HUES48 (cell line): ENCODE measurements around the gene PID1.

ENCODE experiments used
- H3K27ac ChIP-seq: one replicate; pipeline ENCODE4 v1.7.0; 2013; ENCODE audit warnings: low read depth, low read length, inconsistent platforms
- H3K27me3 ChIP-seq: 2 replicates; pipeline ENCODE4 v1.6.1; 2013; ENCODE audit warnings: mild to moderate bottlenecking, low read length; ENCODE audit not compliant: control insufficient read depth, insufficient read depth
- H3K36me3 ChIP-seq: 2 replicates; pipeline ENCODE4 v1.6.1; 2013; ENCODE audit warnings: low read length; ENCODE audit not compliant: control insufficient read depth, insufficient read depth
- H3K4me1 ChIP-seq: 2 replicates; pipeline ENCODE4 v1.6.1; 2013; ENCODE audit warnings: mild to moderate bottlenecking, low read length; ENCODE audit not compliant: control insufficient read depth, insufficient read depth
- H3K4me3 ChIP-seq: 2 replicates; pipeline ENCODE4 v1.5.1; 2013; ENCODE audit warnings: mild to moderate bottlenecking, low read depth, low read length
- H3K9ac ChIP-seq: 2 replicates; pipeline ENCODE4 v1.6.1; 2013; ENCODE audit warnings: mild to moderate bottlenecking, low read depth, low read length, moderate library complexity
- H3K9me3 ChIP-seq: 2 replicates; pipeline ENCODE4 v1.6.1; 2013; ENCODE audit warnings: low read length; ENCODE audit not compliant: control insufficient read depth, insufficient read depth

The PID1 gene

DNA sequence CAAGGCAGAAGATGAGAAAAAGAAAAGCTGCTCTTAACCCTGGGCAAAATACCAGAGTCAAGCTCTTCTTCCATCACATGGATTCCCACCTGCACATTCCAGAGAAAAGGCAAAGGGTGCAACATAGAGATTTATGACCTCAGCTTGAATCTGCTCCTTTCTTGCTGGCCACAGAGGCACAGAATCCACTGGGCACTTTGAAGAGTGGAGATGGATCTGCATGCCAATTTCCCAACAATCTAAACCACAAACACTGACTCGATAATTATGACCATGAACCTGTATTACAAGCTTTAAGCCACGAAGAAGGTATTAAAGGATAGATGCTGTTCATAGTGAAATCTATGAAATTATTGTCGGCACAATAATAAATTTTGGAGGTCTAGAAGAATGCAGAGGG is 237.3 kb downstream of the PID1 start:
- Histone ChIP-seq H3K4me1 (no peaks in the 10 kb centered on the region), H3K36me3 (no peaks in the 10 kb centered on the region), H3K27ac (no peak overlapping the region), H3K27me3 (no peaks in the 10 kb centered on the region), H3K9me3 (no peaks in the 10 kb centered on the region), H3K9ac (no peak overlapping the region), H3K4me3 (no peak overlapping the region)

DNA sequence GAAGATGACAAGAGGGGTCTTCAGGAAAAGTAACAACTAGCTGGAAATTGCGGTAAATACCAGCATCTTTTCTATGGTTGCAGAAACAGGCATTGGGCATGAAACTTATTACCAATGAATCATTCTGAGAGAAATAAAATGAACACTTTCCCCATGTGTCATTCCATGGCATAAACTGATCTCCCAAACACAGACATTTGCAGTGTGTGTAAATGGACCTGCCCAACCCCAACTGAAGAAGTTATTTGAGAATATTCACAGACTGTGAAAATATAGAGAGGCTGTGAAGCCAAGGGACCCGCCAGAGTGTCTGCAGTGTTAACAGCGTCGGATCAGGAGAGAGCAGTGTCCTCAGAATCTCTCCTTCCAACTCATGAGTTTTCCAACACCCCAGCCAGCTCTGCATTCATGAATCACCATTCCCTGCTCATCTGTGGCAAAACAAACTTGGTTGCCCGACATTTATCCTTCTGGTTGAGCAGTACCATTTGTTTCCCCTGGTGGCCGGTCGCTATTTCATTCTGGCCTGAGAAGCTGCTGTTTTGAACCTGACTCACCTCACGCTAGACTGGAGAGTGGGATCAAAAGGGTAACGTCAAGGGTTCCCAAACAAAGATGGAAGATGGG is 238.4 kb downstream of the PID1 start:
- H3K9ac ChIP-seq = no peak overlapping the region
- no peak overlapping the region for H3K4me3 ChIP-seq
- H3K4me1 ChIP-seq = no peaks in the 10 kb centered on the region
- no peak overlapping the region for H3K27ac ChIP-seq
- no peaks in the 10 kb centered on the region for H3K27me3 ChIP-seq
- H3K36me3 ChIP-seq = no peaks in the 10 kb centered on the region
- H3K9me3 ChIP-seq = no peaks in the 10 kb centered on the region

DNA sequence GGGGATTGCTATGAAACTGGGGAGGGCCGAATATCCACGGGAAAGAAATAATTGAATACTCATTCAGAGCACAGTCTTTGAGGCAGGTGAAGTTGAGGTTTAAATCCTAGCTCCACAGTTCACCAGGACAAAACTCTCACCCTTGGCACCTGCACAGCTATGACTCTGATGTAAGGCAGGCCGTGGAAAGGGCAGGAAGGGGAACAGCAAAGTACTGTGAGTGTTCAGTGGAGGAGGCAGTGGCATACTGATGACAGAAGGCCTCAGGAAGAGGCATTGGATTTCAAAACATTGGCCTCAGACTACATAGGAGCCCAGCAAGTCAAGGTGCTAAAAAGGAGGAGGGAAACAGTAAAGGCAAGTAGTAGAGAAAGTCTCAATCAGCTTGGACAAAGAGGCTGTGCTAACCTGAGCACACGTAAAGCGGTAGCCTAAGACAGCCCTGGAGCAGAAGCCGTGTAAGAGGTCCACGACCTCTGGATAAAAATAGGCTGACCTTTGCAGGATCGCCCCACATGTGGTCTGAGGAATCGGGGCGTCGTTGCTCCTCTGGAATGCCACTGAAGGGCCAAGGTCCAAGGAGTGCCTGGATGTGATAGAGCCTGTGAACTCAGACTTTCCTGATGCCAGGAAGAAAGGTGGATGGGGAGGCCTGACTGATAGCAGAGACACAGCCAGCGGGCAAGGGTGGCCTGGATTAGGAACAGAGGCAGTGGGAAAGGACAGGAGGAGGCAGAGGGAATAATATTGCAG is 243.6 kb downstream of the PID1 start:
- Histone ChIP-seq H3K4me1 (no peaks in the 10 kb centered on the region), H3K36me3 (no peaks in the 10 kb centered on the region), H3K9me3 (no peaks in the 10 kb centered on the region), H3K27me3 (no peaks in the 10 kb centered on the region), H3K4me3 (no peak overlapping the region), H3K27ac (no peak overlapping the region), H3K9ac (no peak overlapping the region)

DNA sequence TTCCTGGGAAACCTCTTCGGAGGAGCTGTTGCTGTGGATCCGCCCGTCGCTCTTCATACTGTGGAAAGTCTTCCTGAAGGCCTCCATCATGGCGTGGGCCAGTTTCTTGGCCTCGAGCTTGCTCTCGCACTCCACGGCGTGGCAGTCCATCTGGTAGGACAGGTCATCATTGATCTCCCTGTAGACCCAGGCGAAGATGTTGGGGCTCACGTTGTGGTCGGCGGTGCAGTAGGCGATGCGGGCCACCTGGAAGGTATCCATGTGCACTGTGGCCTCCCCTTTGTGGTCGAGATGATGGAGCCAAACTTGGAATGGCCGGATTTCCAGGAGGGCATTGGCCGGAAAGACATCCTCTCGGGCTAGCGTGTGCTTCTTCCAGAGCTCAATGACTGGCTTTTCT is 245.4 kb downstream of the PID1 start:
- no peak overlapping the region for H3K9ac ChIP-seq
- H3K27me3 ChIP-seq = no peaks in the 10 kb centered on the region
- H3K4me3 ChIP-seq = no peak overlapping the region

DNA sequence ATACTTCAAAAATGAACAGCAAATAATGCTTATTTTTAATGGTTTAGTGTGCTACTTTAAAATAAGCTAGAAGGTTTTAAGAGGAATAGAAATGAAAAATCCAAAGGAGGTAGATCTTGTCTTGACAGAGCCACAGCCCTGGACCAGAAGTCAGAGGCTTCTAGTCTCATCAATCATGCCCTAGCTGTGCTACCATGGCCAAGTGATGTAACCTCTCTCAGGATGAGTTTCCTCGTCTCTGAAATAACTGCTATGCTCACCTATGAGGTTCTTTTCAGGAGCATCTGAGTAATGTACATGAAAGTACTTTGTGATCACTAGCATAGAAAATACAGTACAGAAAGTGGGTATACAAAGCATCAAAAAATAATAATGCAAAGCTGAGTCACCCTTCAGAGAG is 248.4 kb downstream of the PID1 start:
- H3K27ac ChIP-seq = no peak overlapping the region
- no peak overlapping the region for H3K9ac ChIP-seq
- no peaks in the 10 kb centered on the region for H3K4me1 ChIP-seq
- no peak overlapping the region for H3K4me3 ChIP-seq
- H3K27me3 ChIP-seq = no peaks in the 10 kb centered on the region
- H3K36me3 ChIP-seq = no peaks in the 10 kb centered on the region
- no peaks in the 10 kb centered on the region for H3K9me3 ChIP-seq

More for the DNA sequence above, 245.4 kb downstream of the PID1 start:
- Histone ChIP-seq H3K4me1 (no peaks in the 10 kb centered on the region), H3K36me3 (no peaks in the 10 kb centered on the region), H3K27ac (no peak overlapping the region), H3K9me3 (no peaks in the 10 kb centered on the region)

DNA sequence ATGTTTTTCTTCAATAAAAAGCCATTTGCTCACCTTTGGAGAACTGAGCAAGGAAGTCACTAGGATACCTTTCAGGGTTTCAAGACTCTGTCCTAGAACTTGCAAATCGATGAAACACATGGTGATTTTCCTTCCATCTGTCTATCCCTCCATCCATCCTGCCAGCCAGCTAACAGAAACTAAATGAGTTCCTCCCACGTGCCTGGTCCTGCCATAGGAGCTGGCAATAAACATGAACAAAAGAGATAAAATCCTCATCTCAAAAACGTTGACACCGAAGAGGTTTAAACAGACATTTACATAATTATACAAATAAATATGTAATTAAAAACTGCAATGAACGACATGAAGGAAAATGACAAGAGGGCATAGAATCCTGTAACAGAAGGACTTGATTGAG is 249.0 kb downstream of the PID1 start:
- no peaks in the 10 kb centered on the region for H3K9me3 ChIP-seq
- H3K4me1 ChIP-seq = no peaks in the 10 kb centered on the region
- H3K36me3 ChIP-seq = no peaks in the 10 kb centered on the region
- H3K4me3 ChIP-seq = no peak overlapping the region
- H3K27ac ChIP-seq = no peak overlapping the region
- H3K9ac ChIP-seq = no peak overlapping the region
- no peaks in the 10 kb centered on the region for H3K27me3 ChIP-seq

DNA sequence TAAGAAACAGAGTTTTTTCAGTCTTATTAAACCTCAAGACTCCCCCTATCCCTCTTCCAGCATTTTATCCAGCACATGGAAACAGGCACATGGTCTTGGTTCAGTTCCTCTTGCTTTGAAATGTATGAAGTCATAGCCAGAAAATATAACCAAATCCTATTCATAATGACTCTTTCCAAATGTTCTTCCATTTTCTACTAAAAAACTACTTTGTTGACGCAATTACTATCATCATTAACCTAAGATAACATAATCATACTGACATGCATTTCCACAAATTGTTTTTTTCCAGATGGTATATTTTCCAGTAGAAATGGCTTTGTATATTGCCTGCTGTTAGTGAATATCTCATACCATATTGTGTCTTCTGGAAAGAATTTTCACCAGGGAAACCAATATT is 261.3 kb downstream of the PID1 start:
- Histone ChIP-seq H3K9me3 (no peaks in the 10 kb centered on the region), H3K4me3 (no peak overlapping the region), H3K27me3 (no peaks in the 10 kb centered on the region), H3K9ac (no peak overlapping the region), H3K27ac (no peak overlapping the region), H3K4me1 (no peaks in the 10 kb centered on the region), H3K36me3 (no peaks in the 10 kb centered on the region)

DNA sequence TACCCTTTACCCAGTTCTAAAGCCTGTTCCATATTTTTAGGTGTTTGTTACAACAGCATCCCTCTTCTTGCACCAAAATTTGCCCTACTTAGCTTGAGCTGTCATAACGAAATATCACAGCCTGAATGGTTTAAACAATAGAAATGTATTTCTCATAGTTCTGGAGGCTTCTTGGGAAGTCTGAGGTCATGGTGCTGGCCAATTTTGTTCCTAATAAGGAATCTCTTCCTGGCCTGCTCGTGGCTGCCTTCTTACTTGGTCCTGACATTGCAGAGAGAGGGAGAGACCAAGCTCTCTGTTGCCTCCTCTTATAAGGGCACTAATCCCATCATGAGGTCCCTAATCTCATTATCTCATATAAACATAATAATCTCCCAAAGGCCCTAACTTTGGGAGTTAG is 267.8 kb downstream of the PID1 start:
- no peaks in the 10 kb centered on the region for H3K27me3 ChIP-seq
- H3K9me3 ChIP-seq = peaks cover 31% of the 10 kb centered on the region
- no peak overlapping the region for H3K9ac ChIP-seq
- no peaks in the 10 kb centered on the region for H3K36me3 ChIP-seq
- H3K27ac ChIP-seq = no peak overlapping the region
- no peaks in the 10 kb centered on the region for H3K4me1 ChIP-seq
- no peak overlapping the region for H3K4me3 ChIP-seq

DNA sequence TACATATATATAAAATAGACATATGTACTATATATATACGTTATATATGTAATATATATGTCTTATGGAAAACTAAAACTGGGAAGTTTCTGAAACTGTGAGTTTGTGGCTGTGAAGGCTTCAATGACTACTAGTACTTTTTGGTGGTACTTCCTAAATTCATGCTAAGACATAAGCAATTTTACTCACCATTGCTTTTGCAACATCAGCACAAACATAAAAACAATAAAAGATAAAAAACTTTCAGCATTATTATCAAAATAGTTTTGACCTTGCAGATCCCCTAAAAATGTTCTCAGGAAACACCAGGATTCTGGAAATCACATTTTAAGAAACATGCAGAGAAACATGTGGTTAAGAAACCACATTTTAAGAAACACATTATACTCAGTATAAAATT is 269.9 kb downstream of the PID1 start:
- Histone ChIP-seq H3K9ac (no peak overlapping the region), H3K4me3 (no peak overlapping the region), H3K4me1 (no peaks in the 10 kb centered on the region), H3K27me3 (no peaks in the 10 kb centered on the region), H3K27ac (no peak overlapping the region), H3K9me3 (peaks cover 42% of the 10 kb centered on the region), H3K36me3 (no peaks in the 10 kb centered on the region)

DNA sequence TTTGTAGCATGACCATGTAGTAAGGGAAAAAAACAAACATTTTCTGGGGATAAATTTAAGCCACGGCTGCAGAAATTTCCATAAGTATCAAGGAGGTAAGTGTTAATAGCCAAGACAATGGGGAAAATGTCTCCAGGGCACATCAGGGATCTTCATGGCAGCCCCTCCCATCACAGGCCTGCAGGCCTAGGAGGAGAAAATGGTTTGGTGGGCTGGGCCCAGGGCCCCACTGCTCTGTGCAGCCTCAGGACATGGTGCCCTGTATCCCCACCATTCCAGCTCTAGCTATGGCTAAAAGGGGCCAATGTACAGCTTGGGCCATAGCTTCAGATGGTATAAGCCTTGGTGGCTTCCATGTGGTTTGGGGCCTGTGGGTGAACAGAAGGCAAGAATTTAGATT is 271.8 kb downstream of the PID1 start:
- Histone ChIP-seq H3K9ac (no peak overlapping the region), H3K27me3 (no peaks in the 10 kb centered on the region), H3K27ac (no peak overlapping the region), H3K4me3 (no peak overlapping the region), H3K9me3 (peaks cover 49% of the 10 kb centered on the region), H3K36me3 (no peaks in the 10 kb centered on the region), H3K4me1 (no peaks in the 10 kb centered on the region)

DNA sequence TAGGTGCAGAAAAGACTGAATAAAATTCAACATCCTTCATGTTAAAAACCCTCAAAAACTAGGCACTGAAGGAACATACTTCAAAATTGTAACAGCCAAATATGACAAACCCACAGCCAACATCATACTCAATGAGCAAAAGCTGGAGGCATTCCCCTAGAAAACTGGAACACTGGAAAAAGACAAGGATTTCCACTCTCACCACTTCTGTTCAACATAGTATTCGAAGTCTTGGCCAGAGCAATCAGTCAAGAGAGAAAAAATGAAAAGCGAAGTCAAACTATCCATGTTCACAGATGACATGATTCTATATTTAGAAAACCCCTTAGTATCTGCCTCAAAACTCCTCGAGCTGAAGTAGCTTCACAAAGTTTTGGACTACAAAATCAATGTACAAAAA is 282.3 kb downstream of the PID1 start:
- no peak overlapping the region for H3K4me3 ChIP-seq

More for the DNA sequence above, 282.3 kb downstream of the PID1 start:
- no peaks in the 10 kb centered on the region for H3K27me3 ChIP-seq
- no peak overlapping the region for H3K27ac ChIP-seq
- H3K4me1 ChIP-seq = no peaks in the 10 kb centered on the region
- H3K9me3 ChIP-seq = peaks cover 38% of the 10 kb centered on the region
- H3K36me3 ChIP-seq = no peaks in the 10 kb centered on the region
- H3K9ac ChIP-seq = no peak overlapping the region
